22Rv1 (cell line): ENCODE measurements around the gene SH3RF2.

Experiments used
- ZFX ChIP-seq: fragments of 450-650 bp; IDR thresholded peaks from 2 replicates; pipeline ENCODE4 v1.6.1; 2017; ENCODE audit warnings: antibody characterized with exemption, borderline replicate concordance
- TF ChIP-seq, protein P1 (sequence below): fragments of 450-650 bp; IDR thresholded peaks from 2 replicates; pipeline ENCODE4 v1.5.1; 2017; ENCODE audit warnings: mild to moderate bottlenecking

- TF ChIP-seq, protein P1, sequence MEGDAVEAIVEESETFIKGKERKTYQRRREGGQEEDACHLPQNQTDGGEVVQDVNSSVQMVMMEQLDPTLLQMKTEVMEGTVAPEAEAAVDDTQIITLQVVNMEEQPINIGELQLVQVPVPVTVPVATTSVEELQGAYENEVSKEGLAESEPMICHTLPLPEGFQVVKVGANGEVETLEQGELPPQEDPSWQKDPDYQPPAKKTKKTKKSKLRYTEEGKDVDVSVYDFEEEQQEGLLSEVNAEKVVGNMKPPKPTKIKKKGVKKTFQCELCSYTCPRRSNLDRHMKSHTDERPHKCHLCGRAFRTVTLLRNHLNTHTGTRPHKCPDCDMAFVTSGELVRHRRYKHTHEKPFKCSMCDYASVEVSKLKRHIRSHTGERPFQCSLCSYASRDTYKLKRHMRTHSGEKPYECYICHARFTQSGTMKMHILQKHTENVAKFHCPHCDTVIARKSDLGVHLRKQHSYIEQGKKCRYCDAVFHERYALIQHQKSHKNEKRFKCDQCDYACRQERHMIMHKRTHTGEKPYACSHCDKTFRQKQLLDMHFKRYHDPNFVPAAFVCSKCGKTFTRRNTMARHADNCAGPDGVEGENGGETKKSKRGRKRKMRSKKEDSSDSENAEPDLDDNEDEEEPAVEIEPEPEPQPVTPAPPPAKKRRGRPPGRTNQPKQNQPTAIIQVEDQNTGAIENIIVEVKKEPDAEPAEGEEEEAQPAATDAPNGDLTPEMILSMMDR, result no peak
- TF ChIP-seq ZFX, result no peak
Observed at GRCh38 chr5:146103594-146103993, 167.2 kb downstream of the SH3RF2 start.
